H1 (cell line): ENCODE results near the gene GRM4. TPM values are rescaled to one million over a fixed set of nuclear protein-coding genes. Genes with fewer than 3 reads are reported as not detected.

Experiments used
- CTCF ChIA-PET: fragments of 300-600 bp; sonication (Branson Sonifier 250); formaldehyde crosslinking; loops from one replicate; lab custom pipeline; 2021; ENCODE audit not compliant: partially characterized antibody; lab: Charles Lee
- POLR2A ChIA-PET: fragments of 300-600 bp; sonication (Branson Sonifier 250); formaldehyde crosslinking; loops from one replicate; lab custom pipeline; 2021; ENCODE audit warnings: inconsistent platforms; ENCODE audit not compliant: partially characterized antibody; lab: Charles Lee
- DNase-seq, 2 experiments: peaks; one replicate each; pipeline versions ENCODE4 v3.0.0 to v3.0.0-alpha.2; 2010 to 2022; ENCODE audit warnings: low spot score in 2 of 2, low read depth in 1 of 2, mixed read lengths in 1 of 2
- FAIRE-seq: peaks from 2 replicates; lab custom pipeline; 2011; peaks lifted over from hg19 to GRCh38; lab: Jason Lieb, UNC
- H2AFZ ChIP-seq: 2 replicates; pipeline ENCODE4 v1.8.1; 2012; ENCODE audit warnings: low read length, inconsistent platforms
- H2AK5ac ChIP-seq: 2 replicates; pipeline ENCODE4 v1.6.1; 2013; ENCODE audit warnings: low read depth, low read length
- H2BK120ac ChIP-seq: replicated peaks from 2 replicates; pipeline ENCODE3; 2013; ENCODE audit warnings: low read depth, low read length, inconsistent platforms
- H2BK12ac ChIP-seq: 2 replicates; pipeline ENCODE4 v1.6.1; 2013; ENCODE audit warnings: low read depth, low read length
- H2BK15ac ChIP-seq: 2 replicates; pipeline ENCODE4 v1.6.1; 2013; ENCODE audit warnings: low read length
- H2BK20ac ChIP-seq: 2 replicates; pipeline ENCODE4 v1.6.1; 2013; ENCODE audit warnings: low read length
- H2BK5ac ChIP-seq: 2 replicates; pipeline ENCODE4 v1.6.1; 2013; ENCODE audit warnings: low read depth, low read length
- H3K14ac ChIP-seq: 2 replicates; pipeline ENCODE4 v1.6.1; 2013; ENCODE audit warnings: inconsistent platforms; ENCODE audit not compliant: insufficient read length
- H3K18ac ChIP-seq: 2 replicates; pipeline ENCODE4 v1.6.1; 2013; ENCODE audit warnings: low read length; ENCODE audit errors: extremely low read depth
- H3K23ac ChIP-seq: 2 replicates; pipeline ENCODE4 v1.6.1; 2013; ENCODE audit warnings: inconsistent platforms; ENCODE audit not compliant: insufficient read length
- H3K23me2 ChIP-seq: 2 replicates; pipeline ENCODE4 v1.6.1; 2013; ENCODE audit warnings: low read depth, low read length
- H3K27ac ChIP-seq: 2 replicates; pipeline ENCODE4 v1.6.1; 2011; ENCODE audit warnings: low read depth, low read length, inconsistent platforms
- H3K27me3 ChIP-seq, 4 experiments: replicated peaks in 1 of 4; 1 replicate in 1 of 4; 2 replicates in 3 of 4; pipeline versions ENCODE4 v1.6.1 to v1.8.1; 2011 to 2013; ENCODE audit warnings: low read length in 3 of 4, mild to moderate bottlenecking in 3 of 4, inconsistent platforms in 2 of 4, mixed read lengths in 2 of 4, moderate library complexity in 1 of 4; ENCODE audit not compliant: control insufficient read depth in 3 of 4, insufficient read depth in 3 of 4; ENCODE audit errors: extremely low read depth in 1 of 4
- H3K36me3 ChIP-seq, 4 experiments: 2 replicates each; pipeline versions ENCODE4 v1.6.1 to v1.8.1; 2011 to 2013; ENCODE audit warnings: mild to moderate bottlenecking in 4 of 4, low read length in 3 of 4, moderate library complexity in 2 of 4, control low read depth in 1 of 4, inconsistent platforms in 1 of 4; ENCODE audit not compliant: insufficient read depth in 4 of 4, control insufficient read depth in 2 of 4
- H3K4ac ChIP-seq: replicated peaks from 2 replicates; pipeline ENCODE3; 2013; ENCODE audit warnings: low read length, low read depth, mixed read lengths, inconsistent platforms; ENCODE audit not compliant: insufficient read length
- H3K4me1 ChIP-seq, 4 experiments: replicated peaks in 1 of 4; 1 replicate in 1 of 4; 2 replicates in 3 of 4; pipeline versions ENCODE4 v1.6.1 to v1.8.1; 2011 to 2013; ENCODE audit warnings: low read length in 3 of 4, inconsistent platforms in 2 of 4, mixed read lengths in 1 of 4; ENCODE audit not compliant: insufficient read depth in 4 of 4, control insufficient read depth in 3 of 4
- H3K4me2 ChIP-seq, 2 experiments: 2 replicates each; pipeline versions ENCODE4 v1.6.1 to v1.8.1; 2011 to 2013; ENCODE audit warnings: low read depth in 2 of 2, low read length in 2 of 2, control low read depth in 1 of 2, inconsistent platforms in 1 of 2, mild to moderate bottlenecking in 1 of 2; ENCODE audit not compliant: insufficient read depth in 1 of 2
- H3K4me3 ChIP-seq, 4 experiments: fragments of 200-600, 300-600 bp in 1 of 4; sonication (generic), shearing (Covaris generic), sonication (Bioruptor Twin) in 1 of 4; 2 replicates each; pipeline versions ENCODE4 v1.5.1 to v1.8.1; 2011 to 2016; ENCODE audit warnings: low read length in 4 of 4, low read depth in 3 of 4, control low read depth in 2 of 4, inconsistent platforms in 2 of 4, mild to moderate bottlenecking in 2 of 4, mixed read lengths in 1 of 4, moderate library complexity in 1 of 4; ENCODE audit not compliant: insufficient read depth in 2 of 4; ENCODE audit errors: extremely low read depth in 1 of 4
- H3K56ac ChIP-seq: replicated peaks from 2 replicates; pipeline ENCODE3; 2013; ENCODE audit warnings: low read depth, mild to moderate bottlenecking, mixed read lengths, low read length, inconsistent platforms; ENCODE audit not compliant: insufficient read length
- H3K79me1 ChIP-seq: 2 replicates; pipeline ENCODE4 v1.6.1; 2013; ENCODE audit warnings: low read depth, low read length, control low read depth
- H3K79me2 ChIP-seq, 2 experiments: 2 replicates each; pipeline versions ENCODE4 v1.6.1 to v1.8.1; 2012 to 2013; ENCODE audit warnings: low read length in 2 of 2, mild to moderate bottlenecking in 2 of 2, inconsistent platforms in 1 of 2; ENCODE audit not compliant: insufficient read depth in 2 of 2, control insufficient read depth in 1 of 2
- H3K9ac ChIP-seq, 4 experiments: replicated peaks in 1 of 4; 1 replicate in 1 of 4; 2 replicates in 3 of 4; pipeline versions ENCODE4 v1.6.1 to v1.8.1; 2011 to 2013; ENCODE audit warnings: low read depth in 3 of 4, low read length in 3 of 4, control low read depth in 2 of 4, mild to moderate bottlenecking in 2 of 4, moderate library complexity in 2 of 4, inconsistent platforms in 1 of 4; ENCODE audit errors: extremely low read depth in 1 of 4
- H3K9me3 ChIP-seq, 2 experiments: 2 replicates each; pipeline versions ENCODE4 v1.6.1 to v1.8.1; 2012 to 2013; ENCODE audit warnings: mild to moderate bottlenecking in 2 of 2, moderate library complexity in 2 of 2, control low read depth in 1 of 2, inconsistent platforms in 1 of 2, low read depth in 1 of 2, low read length in 1 of 2, mixed read lengths in 1 of 2; ENCODE audit not compliant: insufficient read depth in 2 of 2
- H4K20me1 ChIP-seq, 2 experiments: replicated peaks in 1 of 2; 2 replicates each; pipeline versions ENCODE3 to v1.8.1; 2011 to 2013; ENCODE audit warnings: inconsistent platforms in 2 of 2, low read length in 2 of 2, mild to moderate bottlenecking in 1 of 2; ENCODE audit not compliant: insufficient read depth in 2 of 2, control insufficient read depth in 1 of 2
- H4K5ac ChIP-seq: 2 replicates; pipeline ENCODE4 v1.6.1; 2013; ENCODE audit warnings: low read length, low read depth, mixed read lengths, inconsistent platforms; ENCODE audit not compliant: insufficient read length
- H4K8ac ChIP-seq: 2 replicates; pipeline ENCODE4 v1.8.0; 2013; ENCODE audit warnings: mild to moderate bottlenecking, moderate library complexity, low read length, inconsistent platforms; ENCODE audit not compliant: insufficient read depth; ENCODE audit errors: extremely low read depth
- H4K91ac ChIP-seq: replicated peaks from 2 replicates; pipeline ENCODE3; 2013; ENCODE audit warnings: low read length, mixed read lengths, inconsistent platforms; ENCODE audit not compliant: insufficient read length
- ATF2 ChIP-seq: IDR thresholded peaks from 2 replicates; pipeline ENCODE4 v1.6.1; 2012; ENCODE audit warnings: low read length, inconsistent platforms
- BACH1 ChIP-seq: IDR thresholded peaks from 2 replicates; pipeline ENCODE4 v1.6.1; 2012; ENCODE audit warnings: low read length, improper control_type of control experiment
- CBX5 ChIP-seq: fragments of 300-800, 300-1000 bp; sonication (generic); IDR thresholded peaks from 2 replicates; pipeline ENCODE4 v1.7.1; 2016; ENCODE audit warnings: antibody characterized with exemption, low read length, low read depth
- CTCF ChIP-seq, 3 experiments: IDR thresholded peaks; 1 replicate in 2 of 3; 2 replicates in 1 of 3; pipeline versions ENCODE4 v1.5.1 to v1.6.1; 2011; ENCODE audit warnings: low read length in 3 of 3, mild to moderate bottlenecking in 3 of 3, inconsistent platforms in 2 of 3, low read depth in 1 of 3, moderate library complexity in 1 of 3; ENCODE audit not compliant: insufficient read depth in 1 of 3; ENCODE audit errors: control extremely low read depth in 1 of 3
- E2F6 ChIP-seq: IDR thresholded peaks from 2 replicates; pipeline ENCODE4 v1.6.1; 2012; ENCODE audit warnings: inconsistent platforms
- EGR1 ChIP-seq: IDR thresholded peaks from 2 replicates; pipeline ENCODE4 v1.6.1; 2011; ENCODE audit warnings: low read depth, low read length, borderline replicate concordance
- JUN ChIP-seq: IDR thresholded peaks from 2 replicates; pipeline ENCODE4 v1.6.1; 2011; ENCODE audit warnings: low read depth, mild to moderate bottlenecking, improper control_type of control experiment, low read length
- KDM4A ChIP-seq: IDR thresholded peaks from one replicate; pipeline ENCODE4 v1.7.1; 2012; ENCODE audit warnings: low read depth, mild to moderate bottlenecking, moderate library complexity, low read length, inconsistent platforms; ENCODE audit not compliant: severe bottlenecking
- SP4 ChIP-seq: IDR thresholded peaks from 2 replicates; pipeline ENCODE4 v1.6.1; 2012; ENCODE audit warnings: low read length, inconsistent platforms
- WGBS, 2 experiments: shearing (Covaris generic) in 1 of 2; methylation state at CpG; one replicate each; pipeline versions ENCODE4 v1.1.6 to v1.1.7; 2013 to 2015; ENCODE audit warnings: low lambda C conversion rate in 2 of 2, mixed read lengths in 2 of 2, inconsistent platforms in 1 of 2, low coverage in 1 of 2, missing lambda C conversion rate in 1 of 2; ENCODE audit not compliant: insufficient replicate concordance in 2 of 2, insufficient coverage in 1 of 2, insufficient read length in 1 of 2; ENCODE audit errors: extremely low coverage in 1 of 2, missing lambda C conversion rate in 1 of 2; 5-methylcytosine and 5-hydroxymethylcytosine counted together
- polyA plus RNA-seq, 7 experiments: library from polyadenylated mRNA; depleted of rRNA in 3 of 7; stranded (reverse) in 5 of 7; unstranded in 2 of 7; fragments of >200 nt in 5 of 7; fragments of 200-250 nt in 2 of 7; gene quantifications; 1 replicate in 5 of 7; 2 replicates in 1 of 7; 4 replicates in 1 of 7; pipeline versions ENCODE4 v1.2.1 to v1.2.3, GENCODE V29; 2011 to 2013; ENCODE audit warnings: missing spikeins in 2 of 7, mixed read lengths in 2 of 7
- total RNA-seq: library from RNA; stranded (reverse); fragmentation: NEBNext Ultra II Directional; extraction: Animal tissue kit (Norgen Biotek cat#: 25700); gene quantifications from 2 replicates; pipeline ENCODE4 v1.2.1, GENCODE V29; 2021

The GRM4 gene
- total and polyA plus RNA-seq, 2 of the 8 experiments (the other 6 are each of a cell fraction or from before 2014, with no cell fraction given) = 19.6 to 21.5 TPM

GRCh38 chr6:34170346-34170745 lies 24.5 kb upstream of the GRM4 start:
- Histone ChIP-seq H3K4me1 (peaks cover 0 to 2% (median 0%) of the 10 kb centered on the region in 4 experiments; a peak in 1 of 7 replicates), H3K9me3 (no peaks in the 10 kb centered on the region), H2BK20ac (no peak overlapping the region), H3K79me2 (no peaks in the 10 kb centered on the region), H4K20me1 (no peaks in the 10 kb centered on the region), H3K14ac (no peak overlapping the region), H3K4me2 (no peak overlapping the region), H3K4me3 (no peak overlapping the region), H4K8ac (no peak overlapping the region), H4K91ac (no peak overlapping the region), H2BK12ac (no peak overlapping the region), H3K23me2 (no peaks in the 10 kb centered on the region), H2BK15ac (no peak overlapping the region), H3K27me3 (no peaks in the 10 kb centered on the region), H3K4ac (no peak overlapping the region), H3K36me3 (no peaks in the 10 kb centered on the region), H2AK5ac (no peak overlapping the region), H3K18ac (no peak overlapping the region), H3K56ac (no peak overlapping the region), H2BK120ac (no peak overlapping the region), H2AFZ (no peak overlapping the region), H4K5ac (no peak overlapping the region), H2BK5ac (no peak overlapping the region), H3K79me1 (no peaks in the 10 kb centered on the region), H3K27ac (no peak overlapping the region), H3K9ac (no peak overlapping the region), H3K23ac (no peak overlapping the region)
- WGBS, 2 experiments = 94% methylated on average over 4 of the region's 4 CpGs; no CpG with 5 or more reads in 1 of the 2 experiments
- ChIA-PET POLR2A (interaction anchor here (1.1 to 2.9 kb wide), 3 partner anchors 73 to 256 kb away, joined by 3 to 10 read pairs (median 5); partner anchors contain the start of genes RPS10 and SMIM29), CTCF (interaction anchor here (0.8 to 4.7 kb wide), 6 partner anchors 10 to 427 kb away, joined by 3 to 12 read pairs (median 4); no protein-coding TSS in a partner anchor)
- DNase-seq = no peak
- no peak for FAIRE-seq
- TF ChIP-seq CTCF (IDR thresholded peaks at IDR 0.05; ENCODE audit: control extremely low read depth in 1 of 3, insufficient read depth in 1 of 3, low read depth in 1 of 3, low read length in 3 of 3) (no peak), E2F6 (no peak), SP4 (no peak), JUN (no peak), EGR1 (no peak), ATF2 (no peak), CBX5 (no peak), KDM4A (no peak), BACH1 (no peak)
